Nephron progenitor cell (in vitro differentiated cells): ENCODE data around the gene MFSD12.

Experiments used
- DNase-seq: peaks from one replicate; pipeline ENCODE4 v3.0.0; 2021
- H3K27ac Mint-ChIP-seq: 2 replicates; pipeline ENCODE4 v1.8.0; 2021; ENCODE audit warnings: mild to moderate bottlenecking, moderate library complexity, mixed read lengths
- H3K27me3 Mint-ChIP-seq: 2 replicates; pipeline ENCODE4 v1.8.0; 2021; ENCODE audit warnings: mild to moderate bottlenecking, low read depth, mixed read lengths; ENCODE audit not compliant: poor library complexity
- H3K36me3 Mint-ChIP-seq: 2 replicates; pipeline ENCODE4 v1.8.0; 2021; ENCODE audit warnings: low read depth, mixed read lengths
- H3K4me1 Mint-ChIP-seq: 2 replicates; pipeline ENCODE4 v1.8.0; 2021; ENCODE audit warnings: mixed read lengths
- H3K4me3 Mint-ChIP-seq: 2 replicates; pipeline ENCODE4 v1.8.0; 2021; ENCODE audit warnings: mild to moderate bottlenecking, moderate library complexity, mixed read lengths
- H3K9me3 Mint-ChIP-seq: 2 replicates; pipeline ENCODE4 v1.8.0; 2021; ENCODE audit warnings: mild to moderate bottlenecking, moderate library complexity, mixed read lengths
- CTCF ChIP-seq: fragments of 200-600 bp; sonication (generic); IDR thresholded peaks from 2 replicates; pipeline ENCODE4 v1.5.0; 2021; ENCODE audit warnings: antibody characterized with exemption

Gene MFSD12

GRCh38 chr19:3544742-3545668 is 12.4 kb downstream of the MFSD12 start:
- DNase-seq = peak; percentile 89
- no peak overlapping the region for H3K27ac Mint-ChIP-seq
- peak; percentile 88 for TF ChIP-seq CTCF
- no peaks in the 10 kb centered on the region for H3K27me3 Mint-ChIP-seq
- peaks cover 4% of the 10 kb centered on the region for H3K36me3 Mint-ChIP-seq
- no peak overlapping the region for H3K4me3 Mint-ChIP-seq
- H3K9me3 Mint-ChIP-seq = no peaks in the 10 kb centered on the region
- H3K4me1 Mint-ChIP-seq = no peaks in the 10 kb centered on the region

GRCh38 chr19:3544058-3544376 is 13.4 kb downstream of the MFSD12 start:
- no peak for TF ChIP-seq CTCF
- H3K9me3 Mint-ChIP-seq = no peaks in the 10 kb centered on the region
- no peaks in the 10 kb centered on the region for H3K27me3 Mint-ChIP-seq
- no peak overlapping the region for H3K4me3 Mint-ChIP-seq
- H3K27ac Mint-ChIP-seq = no peak overlapping the region
- peaks cover 10% of the 10 kb centered on the region for H3K36me3 Mint-ChIP-seq
- DNase-seq = no peak
- peaks cover 6% of the 10 kb centered on the region for H3K4me1 Mint-ChIP-seq

- Mint-ChIP-seq H3K27me3 (no peaks in the 10 kb centered on the region), H3K36me3 (peaks cover 10% of the 10 kb centered on the region), H3K27ac (no peak overlapping the region), H3K4me1 (peaks cover 6% of the 10 kb centered on the region), H3K4me3 (no peak overlapping the region), H3K9me3 (no peaks in the 10 kb centered on the region)
- no peak for DNase-seq
- TF ChIP-seq CTCF = no peak
Measured at GRCh38 chr19:3543150-3544057, 14.0 kb downstream of the MFSD12 start.

DNA sequence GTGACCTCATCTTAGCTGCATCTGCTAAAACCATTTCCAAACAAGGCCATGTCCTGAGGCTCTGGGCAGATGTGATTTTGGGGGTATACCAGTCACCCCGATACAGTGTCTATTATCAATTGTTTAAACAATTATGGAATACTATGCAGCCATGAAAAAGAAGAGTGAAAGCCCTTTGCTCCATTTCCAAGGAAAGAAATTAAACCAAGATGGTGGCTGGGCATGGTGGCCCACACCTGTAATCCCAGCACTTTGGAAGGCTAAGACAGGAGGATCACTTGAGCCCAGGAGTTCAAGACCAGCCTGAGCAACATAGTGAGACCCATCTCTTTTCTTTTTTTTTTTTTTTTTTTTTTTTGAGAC is 17.6 kb downstream of the MFSD12 start:
- peaks cover 11% of the 10 kb centered on the region for H3K36me3 Mint-ChIP-seq
- H3K9me3 Mint-ChIP-seq = no peaks in the 10 kb centered on the region
- no peak for TF ChIP-seq CTCF
- H3K27ac Mint-ChIP-seq = no peak overlapping the region
- no peak for DNase-seq
- H3K27me3 Mint-ChIP-seq = no peaks in the 10 kb centered on the region
- no peak overlapping the region for H3K4me3 Mint-ChIP-seq
- H3K4me1 Mint-ChIP-seq = peaks cover 6% of the 10 kb centered on the region

GRCh38 chr19:3538965-3539755 is 18.2 kb downstream of the MFSD12 start, which contains the start of gene TEKTIP1:
TSS of gene TEKTIP1 (plus strand) at chr19:3539174. CDS start at chr19:3539178, 4 bp downstream.
- no peak for TF ChIP-seq CTCF

More at GRCh38 chr19:3538965-3539755, 18.2 kb downstream of the MFSD12 start, which contains the start of gene TEKTIP1:
- Mint-ChIP-seq H3K4me3 (no peak within 1 kb of the TSS), H3K36me3 (peaks cover 16% of the 10 kb centered on the region), H3K9me3 (no peaks in the 10 kb centered on the region), H3K4me1 (peaks cover 6% of the 10 kb centered on the region), H3K27ac (peak within 1 kb of the TSS; percentile 64), H3K27me3 (no peaks in the 10 kb centered on the region)
- peak; percentile 32 for DNase-seq
